MM.1S (cell line): ENCODE data around the gene VDAC2.

ENCODE experiments used
- EZH2phosphoT487 ChIP-seq: fragments of 300-600 bp; sonication (generic); IDR thresholded peaks from 2 replicates; pipeline ENCODE4 v1.6.1; 2018; ENCODE audit warnings: antibody characterized with exemption, low read length
- TF ChIP-seq, protein P1 (sequence below): fragments of 300-600 bp; sonication (generic); IDR thresholded peaks from 2 replicates; pipeline ENCODE4 v1.5.1; 2016; ENCODE audit warnings: antibody characterized with exemption, low read length, mixed read lengths

DNA sequence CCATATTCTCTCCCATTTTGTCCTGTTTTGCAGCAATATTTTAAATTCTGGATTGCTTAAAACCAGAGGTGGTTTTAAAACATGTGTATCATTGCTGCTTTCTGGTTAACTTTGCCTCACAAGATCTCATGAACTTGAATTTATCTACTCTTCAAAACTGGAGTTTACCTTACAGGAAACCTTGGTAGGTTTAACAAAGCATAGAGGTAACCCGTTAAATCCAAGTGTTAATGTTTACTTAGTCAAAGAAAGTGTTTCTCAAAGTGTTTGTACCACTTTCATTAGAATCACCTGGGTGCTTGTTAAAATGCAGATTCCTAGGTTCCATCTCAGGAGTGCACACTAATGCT is 44.0 kb upstream of the VDAC2 start:
- TF ChIP-seq, protein P1, sequence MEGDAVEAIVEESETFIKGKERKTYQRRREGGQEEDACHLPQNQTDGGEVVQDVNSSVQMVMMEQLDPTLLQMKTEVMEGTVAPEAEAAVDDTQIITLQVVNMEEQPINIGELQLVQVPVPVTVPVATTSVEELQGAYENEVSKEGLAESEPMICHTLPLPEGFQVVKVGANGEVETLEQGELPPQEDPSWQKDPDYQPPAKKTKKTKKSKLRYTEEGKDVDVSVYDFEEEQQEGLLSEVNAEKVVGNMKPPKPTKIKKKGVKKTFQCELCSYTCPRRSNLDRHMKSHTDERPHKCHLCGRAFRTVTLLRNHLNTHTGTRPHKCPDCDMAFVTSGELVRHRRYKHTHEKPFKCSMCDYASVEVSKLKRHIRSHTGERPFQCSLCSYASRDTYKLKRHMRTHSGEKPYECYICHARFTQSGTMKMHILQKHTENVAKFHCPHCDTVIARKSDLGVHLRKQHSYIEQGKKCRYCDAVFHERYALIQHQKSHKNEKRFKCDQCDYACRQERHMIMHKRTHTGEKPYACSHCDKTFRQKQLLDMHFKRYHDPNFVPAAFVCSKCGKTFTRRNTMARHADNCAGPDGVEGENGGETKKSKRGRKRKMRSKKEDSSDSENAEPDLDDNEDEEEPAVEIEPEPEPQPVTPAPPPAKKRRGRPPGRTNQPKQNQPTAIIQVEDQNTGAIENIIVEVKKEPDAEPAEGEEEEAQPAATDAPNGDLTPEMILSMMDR: no peak
- TF ChIP-seq EZH2phosphoT487: no peak
